GM18511 (cell line): Measurements from ENCODE around the gene SENP2.

Source experiments
- ATAC-seq: cut with Tn5 transposase; IDR thresholded peaks from one replicate; pipeline ENCODE4 v1.9.1; 2021; ENCODE audit warnings: mild to moderate bottlenecking, moderate library complexity; ENCODE audit not compliant: unreplicated experiment

Gene SENP2

DNA sequence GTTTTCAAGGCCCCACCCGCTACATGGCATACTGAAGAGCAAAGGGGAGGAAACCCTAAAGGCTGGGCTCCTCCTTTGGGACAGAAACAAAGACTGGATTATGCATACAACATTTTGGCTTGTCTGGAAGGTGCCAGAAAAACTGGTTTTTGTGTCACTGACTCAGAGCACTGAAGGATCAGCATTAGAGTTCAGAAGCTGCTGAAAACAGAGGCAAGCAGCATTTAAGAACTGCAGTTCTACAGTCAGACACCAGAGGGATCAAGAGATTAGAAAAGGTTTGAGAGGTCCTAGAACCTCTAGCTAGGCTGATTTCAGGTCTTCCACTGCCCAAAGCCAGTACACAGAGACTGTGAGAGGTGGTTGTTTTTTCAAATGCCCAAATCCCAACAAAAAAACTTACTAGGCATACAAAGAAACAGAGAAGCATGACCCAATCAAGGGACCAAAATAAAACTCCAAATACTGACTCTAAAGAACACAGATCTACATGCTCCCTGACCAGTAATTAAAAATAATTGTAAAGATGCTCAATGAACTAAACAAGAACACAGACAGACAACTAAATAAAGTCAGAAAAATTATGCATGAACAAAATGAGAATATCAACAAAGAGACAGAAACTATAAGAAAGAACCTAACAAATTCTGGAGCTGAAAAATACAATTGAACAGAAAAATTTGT lies 91.2 kb downstream of the SENP2 start:
- ATAC-seq = no peak

DNA sequence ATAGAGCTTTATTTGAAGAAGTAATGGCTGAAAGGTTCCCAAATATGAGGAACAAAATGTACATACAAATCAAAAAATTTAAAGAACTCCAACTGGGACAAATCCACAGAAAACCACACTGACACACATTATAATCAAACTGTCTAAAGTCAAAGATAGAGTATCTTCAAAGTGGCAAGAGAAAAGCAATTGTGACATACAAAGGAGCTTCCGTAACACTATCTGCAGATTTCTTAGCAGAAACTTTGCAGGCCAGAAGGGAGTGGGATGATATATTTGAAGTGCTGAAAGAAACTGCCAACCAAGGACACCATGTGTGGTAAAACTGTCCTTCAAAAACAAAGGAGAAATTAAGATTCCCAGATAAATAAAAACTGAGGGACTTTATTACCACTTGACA lies 91.9 kb downstream of the SENP2 start:
- no peak for ATAC-seq

DNA sequence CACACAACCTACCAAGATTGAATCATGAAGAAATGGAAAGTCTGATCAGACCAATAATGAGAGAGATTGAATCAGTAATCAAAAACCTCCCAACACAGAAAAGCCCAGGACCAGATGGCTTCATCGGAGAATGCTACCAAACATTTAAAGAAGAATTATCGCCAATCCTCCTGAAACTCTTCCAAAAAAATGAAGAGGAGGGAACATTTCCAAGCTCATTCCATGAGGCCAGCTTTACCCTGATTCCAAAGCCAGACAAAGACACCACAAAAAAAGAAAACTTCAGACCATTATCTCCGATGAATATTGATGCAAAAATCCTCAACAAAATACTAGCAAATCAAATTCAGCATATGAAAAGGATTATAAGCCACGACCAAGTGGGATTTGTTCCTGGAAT lies 94.1 kb downstream of the SENP2 start:
- ATAC-seq = no peak
